HEK293T (cell line): ENCODE results near the gene LAMP1.

Experiments
- CTCF ChIA-PET: fragments of 350-600 bp; formaldehyde crosslinking; extraction: SDS; loops from one replicate; lab custom pipeline; 2021; ENCODE audit warnings: antibody characterized with exemption, inconsistent platforms; lab: Yijun Ruan, JAX
- POLR2A ChIA-PET: fragments of 350-600 bp; formaldehyde crosslinking; extraction: SDS; loops from one replicate; lab custom pipeline; 2020; ENCODE audit warnings: antibody characterized with exemption, inconsistent platforms; lab: Yijun Ruan, JAX
- DNase-seq: peaks from one replicate; pipeline ENCODE4 v3.0.0; 2012; ENCODE audit warnings: mixed read lengths; ENCODE audit errors: extremely low spot score
- ARNT ChIP-seq: fragments of 450-650 bp; IDR thresholded peaks from 2 replicates; pipeline ENCODE4 v1.6.1; 2017; ENCODE audit warnings: mild to moderate bottlenecking
- BHLHE40 ChIP-seq: fragments of 450-650 bp; IDR thresholded peaks from 2 replicates; pipeline ENCODE4 v1.6.1; 2016; ENCODE audit warnings: mild to moderate bottlenecking, moderate library complexity, borderline replicate concordance
- CTBP1 ChIP-seq: fragments of 450-650 bp; IDR thresholded peaks from 2 replicates; pipeline ENCODE4 v1.6.1; 2016; ENCODE audit warnings: borderline replicate concordance
- ELF4 ChIP-seq: fragments of 450-650 bp; IDR thresholded peaks from 2 replicates; pipeline ENCODE4 v1.6.1; 2017; ENCODE audit warnings: antibody characterized with exemption
- FOXA1 ChIP-seq: fragments of 450-650 bp; IDR thresholded peaks from 2 replicates; pipeline ENCODE4 v1.6.1; 2016; ENCODE audit warnings: mild to moderate bottlenecking
- FOXK2 ChIP-seq: fragments of 450-650 bp; IDR thresholded peaks from 2 replicates; pipeline ENCODE4 v1.6.1; 2016; ENCODE audit warnings: mild to moderate bottlenecking
- FOXM1 ChIP-seq: fragments of 450-650 bp; IDR thresholded peaks from 2 replicates; pipeline ENCODE4 v1.6.1; 2017; ENCODE audit warnings: mild to moderate bottlenecking, borderline replicate concordance
- HDGF ChIP-seq: fragments of 450-650 bp; IDR thresholded peaks from 2 replicates; pipeline ENCODE4 v1.6.1; 2017; ENCODE audit warnings: antibody characterized with exemption, borderline replicate concordance
- L3MBTL2 ChIP-seq: fragments of 450-650 bp; conservative IDR thresholded peaks from 2 replicates; pipeline ENCODE4 v1.6.1; 2016; ENCODE audit warnings: mild to moderate bottlenecking
- LEF1 ChIP-seq: fragments of 450-650 bp; IDR thresholded peaks from 2 replicates; pipeline ENCODE4 v1.6.1; 2017; ENCODE audit warnings: mild to moderate bottlenecking, borderline replicate concordance
- NFRKB ChIP-seq: fragments of 450-650 bp; IDR thresholded peaks from 2 replicates; pipeline ENCODE4 v1.6.1; 2016; ENCODE audit warnings: mild to moderate bottlenecking, moderate library complexity
- PKNOX1 ChIP-seq: fragments of 450-650 bp; IDR thresholded peaks from 2 replicates; pipeline ENCODE4 v1.6.1; 2016
- SP1 ChIP-seq: fragments of 450-650 bp; IDR thresholded peaks from 2 replicates; pipeline ENCODE4 v1.6.1; 2017
- SUZ12 ChIP-seq: fragments of 450-650 bp; IDR thresholded peaks from 2 replicates; pipeline ENCODE4 v1.6.1; 2016; ENCODE audit warnings: mild to moderate bottlenecking
- TARDBP ChIP-seq: fragments of 450-650 bp; IDR thresholded peaks from 2 replicates; pipeline ENCODE4 v1.6.1; 2016
- ZNF384 ChIP-seq: fragments of 450-650 bp; IDR thresholded peaks from 2 replicates; pipeline ENCODE4 v1.6.1; 2016

LAMP1 gene

GRCh38 chr13:113295776-113296175 lies 1.3 kb upstream of the LAMP1 start:
- no peak for TF ChIP-seq SUZ12
- TF ChIP-seq BHLHE40 = no peak
- TF ChIP-seq FOXA1 = no peak
- no peak for TF ChIP-seq TARDBP
- TF ChIP-seq ELF4 = no peak
- TF ChIP-seq FOXM1 = no peak
- TF ChIP-seq HDGF = no peak
- TF ChIP-seq PKNOX1 = no peak
- no peak for TF ChIP-seq FOXK2
- TF ChIP-seq LEF1 = no peak
- ChIA-PET POLR2A (no interaction called here), CTCF (no interaction called here)
- DNase-seq = no peak

GRCh38 chr13:113297370-113298042 lies 467 bp downstream of the LAMP1 start:
- CTCF ChIA-PET = no interaction called here
- peak; percentile 9 for DNase-seq
- POLR2A ChIA-PET = interaction anchor here (0.5 to 0.6 kb wide), 2 partner anchors 14 to 20 kb away, joined by 3 read pairs; no protein-coding TSS in a partner anchor
- TF ChIP-seq ZNF384 (no peak), LEF1 (no peak), ARNT (no peak), ELF4 (no peak), FOXM1 (no peak), BHLHE40 (no peak), CTBP1 (no peak), SP1 (no peak), HDGF (no peak), TARDBP (no peak), PKNOX1 (no peak), FOXA1 (no peak), NFRKB (no peak), SUZ12 (no peak), FOXK2 (no peak), L3MBTL2 (no peak)

GRCh38 chr13:113298043-113298945 lies 1.3 kb downstream of the LAMP1 start:
- DNase-seq = no peak
- TF ChIP-seq L3MBTL2 (no peak), ELF4 (no peak), CTBP1 (no peak), TARDBP (no peak), ZNF384 (no peak), BHLHE40 (no peak), FOXM1 (no peak)
- ChIA-PET CTCF (no interaction called here), POLR2A (no interaction called here)

GRCh38 chr13:113299951-113300350 lies 2.9 kb downstream of the LAMP1 start:
- ChIA-PET POLR2A (no interaction called here), CTCF (no interaction called here)
- TF ChIP-seq SP1 = no peak
- TF ChIP-seq SUZ12 = no peak
- TF ChIP-seq FOXK2 = no peak
- no peak for DNase-seq

GRCh38 chr13:113302986-113303385 lies 5.9 kb downstream of the LAMP1 start:
- POLR2A ChIA-PET = no interaction called here

More at GRCh38 chr13:113302986-113303385, 5.9 kb downstream of the LAMP1 start:
- no peak for DNase-seq
- CTCF ChIA-PET = no interaction called here
- TF ChIP-seq BHLHE40 = no peak
- no peak for TF ChIP-seq L3MBTL2
- no peak for TF ChIP-seq SP1
- TF ChIP-seq NFRKB = no peak
- TF ChIP-seq FOXK2 = no peak
- TF ChIP-seq PKNOX1 = no peak
- no peak for TF ChIP-seq HDGF
- TF ChIP-seq TARDBP = no peak
- no peak for TF ChIP-seq SUZ12
- no peak for TF ChIP-seq FOXM1
- TF ChIP-seq LEF1 = no peak
- TF ChIP-seq ARNT = no peak
- no peak for TF ChIP-seq ELF4
- TF ChIP-seq FOXA1 = no peak
- TF ChIP-seq ZNF384 = no peak
- TF ChIP-seq CTBP1 = no peak
